ENCODE data around the gene TYK2.

DNA sequence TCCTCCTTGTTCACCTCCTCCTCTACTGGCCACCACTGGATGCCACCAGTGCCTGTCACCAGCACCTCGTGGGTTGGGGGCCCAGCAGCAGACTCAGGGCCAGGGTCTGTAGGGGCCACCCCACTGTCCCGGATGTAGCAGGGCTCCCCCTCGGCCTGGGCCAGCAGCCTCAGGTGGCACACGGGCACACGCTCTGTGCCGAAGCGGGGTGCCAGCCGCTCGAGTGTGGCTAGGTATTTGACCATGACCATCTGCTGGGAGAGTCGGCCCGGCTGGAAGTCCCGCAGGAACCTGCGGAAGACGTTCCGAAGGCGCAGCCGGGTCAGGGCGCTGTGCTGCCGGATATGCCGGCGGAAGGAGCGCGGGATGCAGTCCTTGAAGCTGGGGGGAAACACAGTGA is 14.9 kb downstream of the TYK2 start:
- TF ChIP-seq, protein P1, sequence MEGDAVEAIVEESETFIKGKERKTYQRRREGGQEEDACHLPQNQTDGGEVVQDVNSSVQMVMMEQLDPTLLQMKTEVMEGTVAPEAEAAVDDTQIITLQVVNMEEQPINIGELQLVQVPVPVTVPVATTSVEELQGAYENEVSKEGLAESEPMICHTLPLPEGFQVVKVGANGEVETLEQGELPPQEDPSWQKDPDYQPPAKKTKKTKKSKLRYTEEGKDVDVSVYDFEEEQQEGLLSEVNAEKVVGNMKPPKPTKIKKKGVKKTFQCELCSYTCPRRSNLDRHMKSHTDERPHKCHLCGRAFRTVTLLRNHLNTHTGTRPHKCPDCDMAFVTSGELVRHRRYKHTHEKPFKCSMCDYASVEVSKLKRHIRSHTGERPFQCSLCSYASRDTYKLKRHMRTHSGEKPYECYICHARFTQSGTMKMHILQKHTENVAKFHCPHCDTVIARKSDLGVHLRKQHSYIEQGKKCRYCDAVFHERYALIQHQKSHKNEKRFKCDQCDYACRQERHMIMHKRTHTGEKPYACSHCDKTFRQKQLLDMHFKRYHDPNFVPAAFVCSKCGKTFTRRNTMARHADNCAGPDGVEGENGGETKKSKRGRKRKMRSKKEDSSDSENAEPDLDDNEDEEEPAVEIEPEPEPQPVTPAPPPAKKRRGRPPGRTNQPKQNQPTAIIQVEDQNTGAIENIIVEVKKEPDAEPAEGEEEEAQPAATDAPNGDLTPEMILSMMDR (IDR thresholded peaks at IDR 0.05) = no peak
- no peak for TF ChIP-seq TEAD4 (CRISPR knock-in tag; IDR thresholded peaks at IDR 0.05)
- TF ChIP-seq, protein P2, sequence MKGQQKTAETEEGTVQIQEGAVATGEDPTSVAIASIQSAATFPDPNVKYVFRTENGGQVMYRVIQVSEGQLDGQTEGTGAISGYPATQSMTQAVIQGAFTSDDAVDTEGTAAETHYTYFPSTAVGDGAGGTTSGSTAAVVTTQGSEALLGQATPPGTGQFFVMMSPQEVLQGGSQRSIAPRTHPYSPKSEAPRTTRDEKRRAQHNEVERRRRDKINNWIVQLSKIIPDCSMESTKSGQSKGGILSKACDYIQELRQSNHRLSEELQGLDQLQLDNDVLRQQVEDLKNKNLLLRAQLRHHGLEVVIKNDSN (CRISPR knock-in tag; IDR thresholded peaks at IDR 0.05) = no peak
